Transverse colon (tissue), 4 donors: ENCODE measurements around the gene MCF2L2. TPM values are rescaled to one million over a fixed set of nuclear protein-coding genes. Genes with fewer than 3 reads are reported as not detected.

ENCODE experiments used
- DNase-seq: peaks from one replicate; pipeline ENCODE4 v3.0.0-alpha.2; 2019
- H3K27ac ChIP-seq, 4 donors: fragments of 200-600 bp; sonication (generic); 2 replicates each; pipeline ENCODE4 v1.5.1; 2016 to 2018; ENCODE audit warnings: inconsistent platforms in 4 of 4
- H3K27me3 ChIP-seq: fragments of 200-600 bp; sonication (generic); 2 replicates; pipeline ENCODE4 v1.5.1; 2017; ENCODE audit warnings: inconsistent platforms
- H3K36me3 ChIP-seq, 4 donors: fragments of 200-600 bp; sonication (generic); 2 replicates each; pipeline ENCODE4 v1.5.1; 2017 to 2019; ENCODE audit warnings: inconsistent platforms in 4 of 4
- H3K4me1 ChIP-seq, 4 donors: fragments of 200-600 bp; sonication (generic); 2 replicates each; pipeline ENCODE4 v1.5.1; 2017 to 2020; ENCODE audit warnings: inconsistent platforms in 4 of 4
- H3K4me3 ChIP-seq, 4 donors: fragments of 200-600 bp; sonication (generic); 1 replicate in 1 of 4; 2 replicates in 3 of 4; pipeline versions ENCODE4 v1.5.1 to v1.6.1; 2017 to 2019; ENCODE audit warnings: inconsistent platforms in 4 of 4
- H3K9me3 ChIP-seq, 2 donors: fragments of 200-600 bp; sonication (generic); 2 replicates each; pipeline ENCODE4 v1.5.1; 2017 to 2019; ENCODE audit warnings: inconsistent platforms in 2 of 2
- CTCF ChIP-seq, 5 experiments: fragments of 200-600 bp in 3 of 5; fragments of 450-650 bp in 2 of 5; sonication (generic) in 3 of 5; IDR thresholded peaks; 1 replicate in 2 of 5; 2 replicates in 3 of 5; pipeline ENCODE4 v1.5.1; 2016 to 2017; ENCODE audit warnings: antibody characterized with exemption in 5 of 5, inconsistent platforms in 3 of 5, mild to moderate bottlenecking in 2 of 5, moderate library complexity in 1 of 5
- EP300 ChIP-seq: sonication (generic); formaldehyde crosslinking; IDR thresholded peaks from one replicate; pipeline ENCODE4 v1.6.1; 2017; ENCODE audit warnings: antibody characterized with exemption, low read depth
- POLR2A ChIP-seq: fragments of 450-650 bp; IDR thresholded peaks from one replicate; pipeline ENCODE4 v1.6.1; 2016; ENCODE audit warnings: antibody characterized with exemption, mild to moderate bottlenecking, moderate library complexity
- POLR2AphosphoS5 ChIP-seq, 3 donors: sonication (generic); formaldehyde crosslinking; IDR thresholded peaks; one replicate each; pipeline ENCODE4 v1.6.1; 2016; ENCODE audit warnings: antibody characterized with exemption in 3 of 3
- WGBS, 2 donors: methylation state at CpG; one replicate each; pipeline ENCODE4 v1.1.5; 2018; ENCODE audit warnings: low coverage in 1 of 2; 5-methylcytosine and 5-hydroxymethylcytosine counted together
- in situ Hi-C, 4 donors: fragments of 200-750 bp; cut with MboI; loops; one replicate each; pipeline versions ENCODE4 v1.15.0 to v1.15.1; 2017; ENCODE audit warnings: low sequenced_read_pairs in 3 of 4, low pct_ligation_motif_present in 1 of 4, low pct_unique_long_range_greater_than_20kb in 1 of 4
- intact Hi-C: fragments of 100-400 bp; cut with DNase I; formaldehyde crosslinking; loops from one replicate; pipeline ENCODE4 v1.15.1; 2023; ENCODE audit warnings: low total_unique reads
- total RNA-seq, 4 donors: library from RNA; depleted of rRNA; stranded (reverse); fragments of >200 nt; gene quantifications; one replicate each; pipeline ENCODE4 v1.1.0, GENCODE V29; 2016

The MCF2L2 gene
- total RNA-seq, 4 donors from 2014 or later = 0.20 to 3.7 (median 2.0) TPM

- intact Hi-C loops = no loop called here
Observed at GRCh38 chr3:183331498-183331897, 96.9 kb downstream of the MCF2L2 start.

GRCh38 chr3:183330881-183331280 lies 97.5 kb downstream of the MCF2L2 start:
- intact Hi-C loops (no loop called here), in situ Hi-C loops (no loop called here)
- TF ChIP-seq EP300 = no peak
- no peak overlapping the region for H3K4me3 ChIP-seq
- H3K27ac ChIP-seq = no peak overlapping the region
- no peaks in the 10 kb centered on the region for H3K36me3 ChIP-seq
- no peaks in the 10 kb centered on the region for H3K9me3 ChIP-seq
- DNase-seq = no peak
- WGBS, 2 donors = 83 to 86% methylated on average over 1 to 3 of the region's 3 CpGs
- no peaks in the 10 kb centered on the region for H3K27me3 ChIP-seq
- H3K4me1 ChIP-seq = peaks cover 0 to 6% (median 0%) of the 10 kb centered on the region in 4 donors

More at GRCh38 chr3:183331498-183331897, 96.9 kb downstream of the MCF2L2 start:
- no peak for DNase-seq
- Histone ChIP-seq H3K4me3 (no peak overlapping the region), H3K36me3 (no peaks in the 10 kb centered on the region), H3K27ac (no peak overlapping the region), H3K9me3 (no peaks in the 10 kb centered on the region), H3K4me1 (peaks cover 0 to 6% (median 0%) of the 10 kb centered on the region in 4 donors), H3K27me3 (no peaks in the 10 kb centered on the region)
- 45 to 47% methylated on average over 3 of the region's 3 CpGs for WGBS, 2 donors
- TF ChIP-seq POLR2A (no peak), POLR2AphosphoS5 (IDR thresholded peaks at IDR 0.05) (no peak), CTCF (IDR thresholded peaks at IDR 0.05) (no peak), EP300 (no peak)
- in situ Hi-C loops = no loop called here

- intact Hi-C loops = no loop called here
- Histone ChIP-seq H3K9me3 (no peaks in the 10 kb centered on the region), H3K27me3 (no peaks in the 10 kb centered on the region), H3K27ac (no peak overlapping the region), H3K4me3 (no peak overlapping the region), H3K4me1 (peaks cover 0 to 6% (median 0%) of the 10 kb centered on the region in 4 donors), H3K36me3 (no peaks in the 10 kb centered on the region)
- WGBS, 2 donors = 84% methylated on average over 1 of the region's 1 CpG; no CpG with 5 or more reads in 1 of the 2 donors
- in situ Hi-C loops = no loop called here
- no peak for DNase-seq
- TF ChIP-seq CTCF (IDR thresholded peaks at IDR 0.05) = no peak
- no peak for TF ChIP-seq POLR2A
- no peak for TF ChIP-seq POLR2AphosphoS5 (IDR thresholded peaks at IDR 0.05)
- no peak for TF ChIP-seq EP300
Observed at GRCh38 chr3:183329543-183329942, 98.9 kb downstream of the MCF2L2 start.

GRCh38 chr3:183328823-183329222 lies 99.6 kb downstream of the MCF2L2 start:
- no peaks in the 10 kb centered on the region for H3K36me3 ChIP-seq
- in situ Hi-C loops = no loop called here
- H3K9me3 ChIP-seq = no peaks in the 10 kb centered on the region
- intact Hi-C loops = no loop called here
- WGBS, 2 donors = 11 to 23% methylated on average over 1 of the region's 1 CpG
- H3K27ac ChIP-seq = no peak overlapping the region
- peaks cover 0 to 6% (median 0%) of the 10 kb centered on the region in 4 donors for H3K4me1 ChIP-seq
- TF ChIP-seq POLR2A = no peak
- TF ChIP-seq EP300 = no peak
- no peak for TF ChIP-seq CTCF (IDR thresholded peaks at IDR 0.05)
- TF ChIP-seq POLR2AphosphoS5 (IDR thresholded peaks at IDR 0.05) = no peak
- no peaks in the 10 kb centered on the region for H3K27me3 ChIP-seq
- H3K4me3 ChIP-seq = no peak overlapping the region
- no peak for DNase-seq

- DNase-seq = no peak
- H3K9me3 ChIP-seq = no peaks in the 10 kb centered on the region
- TF ChIP-seq CTCF (IDR thresholded peaks at IDR 0.05) (no peak), EP300 (no peak), POLR2A (no peak), POLR2AphosphoS5 (IDR thresholded peaks at IDR 0.05) (no peak)
- H3K4me3 ChIP-seq = no peak overlapping the region
- no peaks in the 10 kb centered on the region for H3K27me3 ChIP-seq
- no peak overlapping the region for H3K27ac ChIP-seq
- 80 to 88% methylated on average over 1 of the region's 1 CpG for WGBS, 2 donors
- intact Hi-C loops (no loop called here), in situ Hi-C loops (no loop called here)
- H3K36me3 ChIP-seq = no peaks in the 10 kb centered on the region
- H3K4me1 ChIP-seq = peaks cover 0 to 6% (median 0%) of the 10 kb centered on the region in 4 donors
Observed at GRCh38 chr3:183328164-183328563, 100.3 kb downstream of the MCF2L2 start.
